GM13976 (cell line): ENCODE data around the gene ESM1.

Source experiments
- DNase-seq: peaks from one replicate; pipeline ENCODE4 v3.0.0; 2012; ENCODE audit warnings: low spot score
- CTCF ChIP-seq: IDR thresholded peaks from 2 replicates; pipeline ENCODE4 v1.5.1; 2012; ENCODE audit warnings: borderline replicate concordance, mild to moderate bottlenecking; ENCODE audit not compliant: insufficient read depth; ENCODE audit errors: extremely low read depth, missing control alignments, control extremely low read depth
- in situ Hi-C: fragments of 300-500 bp; cut with MboI; formaldehyde crosslinking; loops from one replicate; pipeline ENCODE4 v1.12.0; 2022; ENCODE audit warnings: low sequenced_read_pairs, mixed read lengths, inconsistent platforms; ENCODE audit not compliant: unreplicated experiment

The ESM1 gene

GRCh38 chr5:54996466-54996865 lies 11.1 kb upstream of the ESM1 start:
- in situ Hi-C loops = no loop called here

GRCh38 chr5:54995168-54995567 lies 9.8 kb upstream of the ESM1 start:
- no peak for TF ChIP-seq CTCF
- in situ Hi-C loops = no loop called here
- DNase-seq = no peak

More at GRCh38 chr5:54996466-54996865, 11.1 kb upstream of the ESM1 start:
- no peak for DNase-seq
- TF ChIP-seq CTCF = no peak

- in situ Hi-C loops = no loop called here
Measured at GRCh38 chr5:54994628-54995027, 9.2 kb upstream of the ESM1 start.

GRCh38 chr5:54993318-54993717 lies 7.9 kb upstream of the ESM1 start:
- in situ Hi-C loops = no loop called here
- DNase-seq = no peak
- TF ChIP-seq CTCF = no peak

More at GRCh38 chr5:54994628-54995027, 9.2 kb upstream of the ESM1 start:
- TF ChIP-seq CTCF = no peak
- DNase-seq = no peak

- in situ Hi-C loops = no loop called here
- no peak for TF ChIP-seq CTCF
Measured at GRCh38 chr5:54991416-54991815, 6.0 kb upstream of the ESM1 start.

GRCh38 chr5:54990841-54991258 lies 5.5 kb upstream of the ESM1 start:
- no peak for TF ChIP-seq CTCF
- in situ Hi-C loops = no loop called here
- no peak for DNase-seq

More at GRCh38 chr5:54991416-54991815, 6.0 kb upstream of the ESM1 start:
- DNase-seq = no peak

GRCh38 chr5:54988817-54989216 lies 3.4 kb upstream of the ESM1 start:
- no peak for TF ChIP-seq CTCF
- in situ Hi-C loops = no loop called here
- no peak for DNase-seq
